ENCODE data around the gene FSTL5.

FSTL5 gene

GRCh38 chr4:161987611-161988010, 176.2 kb downstream of the FSTL5 start (continued):
- TF ChIP-seq TCF4 (CRISPR knock-in tag; IDR thresholded peaks at IDR 0.05; ENCODE audit: borderline replicate concordance): no peak
- TF ChIP-seq TOX (CRISPR knock-in tag; IDR thresholded peaks at IDR 0.05; ENCODE audit: borderline replicate concordance): no peak
- no peak for TF ChIP-seq ZFP30 (CRISPR knock-in tag; IDR thresholded peaks at IDR 0.05)
- TF ChIP-seq CSDC2 (CRISPR knock-in tag; IDR thresholded peaks at IDR 0.05): no peak
- TF ChIP-seq BACH2 (CRISPR knock-in tag; IDR thresholded peaks at IDR 0.05; ENCODE audit: borderline replicate concordance): no peak
- TF ChIP-seq CSRNP3 (CRISPR knock-in tag; IDR thresholded peaks at IDR 0.05): no peak

GRCh38 chr4:161952382-161952781, 211.4 kb downstream of the FSTL5 start:
- ATAC-seq: no peak
- no peak for TF ChIP-seq GLIS3 (CRISPR knock-in tag; IDR thresholded peaks at IDR 0.05)
- TF ChIP-seq PATZ1 (CRISPR knock-in tag; IDR thresholded peaks at IDR 0.05; ENCODE audit: borderline replicate concordance): no peak
- TF ChIP-seq CSDC2 (CRISPR knock-in tag; IDR thresholded peaks at IDR 0.05): no peak
- no peak for TF ChIP-seq OSR1 (CRISPR knock-in tag; IDR thresholded peaks at IDR 0.05)
- no peak for TF ChIP-seq SNAI2 (CRISPR knock-in tag; IDR thresholded peaks at IDR 0.05)
- TF ChIP-seq ZFP30 (CRISPR knock-in tag; IDR thresholded peaks at IDR 0.05): no peak
- no peak for TF ChIP-seq ZC3H10 (CRISPR knock-in tag; IDR thresholded peaks at IDR 0.05)
- no peak for TF ChIP-seq ARNTL (CRISPR knock-in tag; IDR thresholded peaks at IDR 0.05; ENCODE audit: borderline replicate concordance, low read depth)
- no peak for TF ChIP-seq RARB (CRISPR knock-in tag; IDR thresholded peaks at IDR 0.05)
- TF ChIP-seq CSRNP3 (CRISPR knock-in tag; IDR thresholded peaks at IDR 0.05): no peak
- TF ChIP-seq ZNF70 (CRISPR knock-in tag; IDR thresholded peaks at IDR 0.05): no peak
- TF ChIP-seq TSHZ2 (CRISPR knock-in tag; IDR thresholded peaks at IDR 0.05): no peak
- no peak for TF ChIP-seq TOX (CRISPR knock-in tag; IDR thresholded peaks at IDR 0.05; ENCODE audit: borderline replicate concordance)
- TF ChIP-seq CREB5 (CRISPR knock-in tag; IDR thresholded peaks at IDR 0.05; ENCODE audit: low read depth): no peak
- TF ChIP-seq BACH2 (CRISPR knock-in tag; IDR thresholded peaks at IDR 0.05; ENCODE audit: borderline replicate concordance): no peak

- no peak for TF ChIP-seq ZNF565 (CRISPR knock-in tag; conservative IDR thresholded peaks at IDR 0.05; ENCODE audit: low read depth)
These were observed 213.7 kb downstream of the FSTL5 start for GRCh38 chr4:161949946-161950725.

More at GRCh38 chr4:161949946-161950725, 213.7 kb downstream of the FSTL5 start:
- ATAC-seq: peak; percentile 47; the same call in 1 of the 3 replicates

Data from SK-N-SH treated with all-trans-retinoic acid at 6 μM for 48 hours (cell line).